ENCODE results near the gene DNAJC17.

- no peak for TF ChIP-seq CTCF (IDR thresholded peaks at IDR 0.05)
- TF ChIP-seq EZH2 (IDR thresholded peaks at IDR 0.05; ENCODE audit: borderline replicate concordance, insufficient read depth, low read depth, low read length, poor library complexity, severe bottlenecking), result no peak
Observed at GRCh38 chr15:40803076-40803475, 4.2 kb downstream of the DNAJC17 start.
